Measurements from ENCODE around the gene SNAI1.

Gene SNAI1

DNA sequence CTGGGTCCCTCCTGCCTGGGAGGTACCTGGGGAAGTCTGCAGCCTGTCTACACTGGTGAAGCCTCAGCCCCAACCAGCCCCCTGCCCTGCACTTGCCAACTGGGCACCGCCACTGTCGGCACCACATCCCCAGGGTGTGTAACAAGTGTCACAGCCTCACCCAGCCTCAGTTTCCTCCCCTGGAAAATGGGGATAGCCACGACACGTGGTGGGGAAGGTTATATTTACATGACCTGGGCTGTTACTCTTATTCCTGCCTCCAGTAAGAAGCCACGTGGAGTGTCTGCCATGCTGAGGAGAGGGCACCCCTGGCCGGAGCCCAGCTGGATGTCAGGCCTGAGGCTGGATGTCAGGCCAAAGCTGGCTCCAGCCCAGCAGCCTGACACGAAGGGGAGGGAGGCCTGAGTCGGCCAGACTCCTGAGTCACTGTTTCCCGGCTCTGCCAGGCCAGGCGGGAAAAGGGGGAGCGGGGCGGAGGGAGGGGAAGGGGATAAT is 44.9 kb downstream of the SNAI1 start:
- Histone ChIP-seq H3K27me3 (ENCODE audit: insufficient read depth, poor library complexity, severe bottlenecking) (no peaks in the 10 kb centered on the region), H3K27ac (ENCODE audit: poor library complexity, severe bottlenecking) (peak overlapping the region; percentile 51), H3K4me3 (ENCODE audit: severe bottlenecking) (no peak overlapping the region), H3K36me3 (ENCODE audit: low read depth) (no peaks in the 10 kb centered on the region), H3K4me1 (ENCODE audit: insufficient read depth, poor library complexity, severe bottlenecking) (peaks cover 27% of the 10 kb centered on the region), H3K9me3 (ENCODE audit: severe bottlenecking) (no peaks in the 10 kb centered on the region)
- TF ChIP-seq CTCF (IDR thresholded peaks at IDR 0.05; ENCODE audit: poor library complexity, severe bottlenecking) = no peak
- ATAC-seq (ENCODE audit: low read depth) = peak; percentile 84
- peak; percentile 96 for DNase-seq (ENCODE audit: low spot score)

DNA sequence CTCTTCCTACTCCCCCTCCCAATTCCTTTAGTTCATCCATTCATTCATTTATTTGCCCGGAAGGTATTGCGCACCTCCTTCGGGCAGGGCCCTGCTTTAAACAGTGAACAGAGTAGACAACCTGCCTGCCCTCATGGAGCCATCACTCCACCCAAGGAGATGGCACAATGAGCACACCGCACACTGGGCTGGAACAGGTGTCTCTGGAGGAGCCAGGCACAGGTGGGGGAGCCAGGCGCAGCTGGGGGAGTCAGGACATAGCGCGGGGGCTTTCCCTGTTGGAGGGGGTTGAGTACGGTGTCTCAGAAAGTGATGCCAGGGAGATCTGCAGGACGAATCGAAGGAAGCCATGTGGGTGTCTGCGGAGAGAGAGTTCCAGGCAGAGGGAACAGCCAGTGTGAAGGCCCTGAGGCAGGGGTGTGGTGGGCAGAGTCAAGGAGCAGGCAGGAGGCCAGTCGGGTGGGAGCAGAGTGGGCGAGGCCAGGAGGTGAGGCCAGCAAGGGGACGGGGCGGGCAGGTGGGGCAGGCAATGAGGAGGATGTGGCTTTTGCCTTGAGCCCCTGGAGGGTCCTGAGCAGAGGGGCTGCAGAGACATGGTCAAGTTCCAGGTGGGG is 46.4 kb downstream of the SNAI1 start:
- DNase-seq (ENCODE audit: low spot score) = no peak
- Histone ChIP-seq H3K9me3 (ENCODE audit: severe bottlenecking) (no peaks in the 10 kb centered on the region), H3K4me3 (ENCODE audit: severe bottlenecking) (no peak overlapping the region), H3K4me1 (ENCODE audit: insufficient read depth, poor library complexity, severe bottlenecking) (peaks cover 39% of the 10 kb centered on the region), H3K27me3 (ENCODE audit: insufficient read depth, poor library complexity, severe bottlenecking) (no peaks in the 10 kb centered on the region), H3K36me3 (ENCODE audit: low read depth) (no peaks in the 10 kb centered on the region), H3K27ac (ENCODE audit: poor library complexity, severe bottlenecking) (peak overlapping the region; percentile 51)
- no peak for TF ChIP-seq CTCF (IDR thresholded peaks at IDR 0.05; ENCODE audit: poor library complexity, severe bottlenecking)
- no peak for ATAC-seq (ENCODE audit: low read depth)

GRCh38 chr20:50029697-50030461 is 47.1 kb downstream of the SNAI1 start:
- H3K9me3 ChIP-seq (ENCODE audit: severe bottlenecking) = no peaks in the 10 kb centered on the region
- peak overlapping the region; percentile 51 for H3K27ac ChIP-seq (ENCODE audit: poor library complexity, severe bottlenecking)
- no peaks in the 10 kb centered on the region for H3K36me3 ChIP-seq (ENCODE audit: low read depth)
- H3K4me1 ChIP-seq (ENCODE audit: insufficient read depth, poor library complexity, severe bottlenecking) = peaks cover 45% of the 10 kb centered on the region
- TF ChIP-seq CTCF (IDR thresholded peaks at IDR 0.05; ENCODE audit: poor library complexity, severe bottlenecking) = no peak
- DNase-seq (ENCODE audit: low spot score) (peak; percentile 90), ATAC-seq (ENCODE audit: low read depth) (peak; percentile 35)
- H3K4me3 ChIP-seq (ENCODE audit: severe bottlenecking) = no peak overlapping the region
- no peaks in the 10 kb centered on the region for H3K27me3 ChIP-seq (ENCODE audit: insufficient read depth, poor library complexity, severe bottlenecking)

DNA sequence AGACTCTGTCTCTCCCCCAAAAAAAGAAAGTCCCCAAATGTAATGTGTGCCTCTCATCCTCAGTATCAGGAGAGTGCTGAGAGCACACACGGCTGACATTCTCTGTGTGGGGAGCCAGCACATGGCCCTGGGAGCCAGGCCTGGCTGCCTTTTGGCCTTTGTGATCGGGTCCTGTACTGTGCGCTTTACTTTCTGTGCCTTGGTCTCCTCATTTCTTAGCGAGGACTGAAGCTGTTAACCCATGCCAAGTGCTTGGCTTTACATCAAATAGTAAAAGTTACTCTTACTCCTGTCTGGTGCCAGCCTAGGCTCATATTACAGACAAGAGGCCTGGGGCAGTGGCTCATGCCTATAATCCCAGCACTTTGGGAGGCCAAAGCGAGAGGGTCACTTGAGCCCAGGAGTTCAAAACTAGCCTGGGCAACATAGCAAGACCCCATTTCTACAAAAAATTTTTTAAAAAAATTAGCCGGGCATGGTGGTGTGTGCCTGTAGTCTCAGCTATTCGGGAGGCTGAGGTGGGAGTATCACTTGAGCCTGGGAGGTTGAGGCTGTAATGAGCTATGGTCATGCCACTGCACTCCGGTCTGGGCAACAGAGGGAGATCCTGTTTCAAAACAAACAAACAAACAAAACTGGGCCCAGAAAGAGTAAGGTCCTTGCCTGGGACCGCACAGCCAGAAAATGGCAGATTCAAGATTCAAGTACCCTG is 50.3 kb downstream of the SNAI1 start:
- DNase-seq (ENCODE audit: low spot score) (no peak), ATAC-seq (ENCODE audit: low read depth) (no peak)
- no peak for TF ChIP-seq CTCF (IDR thresholded peaks at IDR 0.05; ENCODE audit: poor library complexity, severe bottlenecking)
- Histone ChIP-seq H3K9me3 (ENCODE audit: severe bottlenecking) (no peaks in the 10 kb centered on the region), H3K36me3 (ENCODE audit: low read depth) (no peaks in the 10 kb centered on the region), H3K27ac (ENCODE audit: poor library complexity, severe bottlenecking) (peak overlapping the region; percentile 58), H3K4me3 (ENCODE audit: severe bottlenecking) (no peak overlapping the region), H3K4me1 (ENCODE audit: insufficient read depth, poor library complexity, severe bottlenecking) (peaks cover 39% of the 10 kb centered on the region), H3K27me3 (ENCODE audit: insufficient read depth, poor library complexity, severe bottlenecking) (no peaks in the 10 kb centered on the region)
